ENCODE measurements around the gene PRRX2.

DNA sequence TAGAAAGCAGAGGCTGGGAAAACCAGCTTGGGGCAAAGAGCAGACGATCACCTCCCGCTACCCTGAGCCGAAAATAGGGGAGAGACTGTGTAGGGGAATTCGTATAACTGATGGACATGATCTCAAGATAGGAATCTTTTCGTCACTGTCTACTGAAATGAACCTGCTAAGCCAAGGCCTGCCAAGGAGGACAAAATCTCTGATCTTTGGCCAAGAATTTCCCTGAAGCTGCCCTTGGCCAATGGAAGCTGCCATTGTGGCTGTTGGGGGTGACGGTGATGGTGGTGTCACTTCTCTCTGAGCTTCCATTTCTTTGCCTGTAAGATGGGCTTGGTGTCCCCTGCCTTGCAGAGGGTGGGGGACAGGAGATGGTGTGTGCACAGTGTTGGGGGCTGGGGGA, 90.7 kb downstream of the PRRX2 start:
- TF ChIP-seq CTCF (IDR thresholded peaks at IDR 0.05) (no peak), POLR2A (IDR thresholded peaks at IDR 0.05) (no peak), POLR2AphosphoS5 (IDR thresholded peaks at IDR 0.05; ENCODE audit: insufficient read depth in 1 of 2, low read depth in 1 of 2) (no peak)
